ENCODE data around the gene CFDP1.

Gene CFDP1

GRCh38 chr16:75264999-75265910, 168.0 kb downstream of the CFDP1 start:
- DNase-seq (ENCODE audit: low read depth), result no peak

DNA sequence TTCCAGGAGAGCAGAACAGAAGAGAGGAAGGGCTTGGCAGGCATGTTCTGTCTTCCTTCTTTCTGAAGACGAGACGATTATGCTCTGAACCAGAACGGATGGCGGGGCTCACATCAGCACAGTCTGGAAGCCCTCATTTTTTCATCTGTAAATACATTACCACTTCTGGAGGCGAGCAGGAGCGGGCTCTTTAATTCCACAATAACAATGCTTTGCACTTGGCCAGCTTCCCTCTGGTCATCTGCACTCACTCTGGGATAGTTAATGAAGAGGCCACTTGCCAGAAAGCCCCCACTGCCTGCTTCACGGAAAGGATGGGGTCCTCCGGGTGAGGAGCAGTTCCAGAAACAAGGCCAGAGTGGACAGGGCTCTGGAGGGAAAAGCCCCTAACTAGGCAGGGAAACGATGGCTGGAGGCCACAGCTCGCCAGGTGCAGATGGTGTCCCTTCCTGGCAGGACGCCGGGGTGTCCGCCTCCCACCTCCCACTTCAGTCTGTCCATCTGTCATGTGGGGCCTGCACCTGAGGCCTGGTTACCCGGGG, 168.8 kb downstream of the CFDP1 start:
- DNase-seq (ENCODE audit: low read depth), result no peak

- no peak for DNase-seq (ENCODE audit: low read depth)
These were observed 169.3 kb downstream of the CFDP1 start for GRCh38 chr16:75263963-75264445.

DNA sequence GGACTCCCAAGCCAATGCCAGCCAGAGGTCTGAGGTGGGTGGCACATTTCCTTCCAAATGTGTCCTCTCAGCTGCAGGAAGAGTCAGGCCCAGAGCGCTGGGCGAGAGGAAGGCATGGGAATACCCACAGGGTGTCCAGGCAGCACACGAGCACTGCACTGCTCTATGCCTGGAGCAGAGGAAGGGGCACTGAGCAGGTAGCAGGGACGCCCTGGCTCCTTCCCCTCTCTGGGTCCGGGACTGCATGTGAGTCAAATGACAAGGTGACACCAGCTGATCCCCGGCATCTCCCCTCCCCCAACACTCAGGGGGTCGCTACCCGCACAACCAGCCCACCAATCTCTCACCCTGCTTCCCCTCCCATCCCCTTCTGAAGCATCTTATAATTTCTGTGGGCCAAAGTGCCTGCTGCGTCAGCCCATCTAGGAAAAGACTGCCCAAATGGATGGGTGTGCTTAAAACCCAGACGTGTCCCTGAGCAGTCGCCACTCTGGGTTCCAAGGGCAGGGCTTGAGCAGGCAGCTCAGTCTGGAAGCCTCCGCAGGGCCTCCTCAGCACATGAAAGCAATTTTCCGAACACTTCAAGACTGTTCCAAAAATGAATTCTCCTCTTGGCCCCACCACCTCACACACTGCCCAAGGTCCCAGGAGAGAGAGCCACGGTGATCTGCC, 169.9 kb downstream of the CFDP1 start:
- no peak for DNase-seq (ENCODE audit: low read depth)

DNA sequence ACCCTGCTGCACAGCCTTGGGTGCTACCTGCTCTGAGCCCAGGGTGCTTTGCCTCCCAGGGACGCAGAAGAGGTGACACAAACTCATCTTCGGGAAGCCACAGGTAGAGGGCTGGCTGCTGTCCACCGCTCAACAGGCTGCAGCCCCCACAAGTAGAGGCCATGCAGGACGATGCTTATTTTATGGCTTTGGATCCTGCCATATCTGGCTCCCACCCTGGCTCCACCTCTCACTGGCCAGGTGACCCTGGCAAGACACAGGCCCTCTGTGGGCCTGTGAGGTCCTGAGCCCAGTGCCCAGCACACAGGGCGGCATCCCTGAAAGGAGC, 170.5 kb downstream of the CFDP1 start:
- no peak for DNase-seq (ENCODE audit: low read depth)

DNA sequence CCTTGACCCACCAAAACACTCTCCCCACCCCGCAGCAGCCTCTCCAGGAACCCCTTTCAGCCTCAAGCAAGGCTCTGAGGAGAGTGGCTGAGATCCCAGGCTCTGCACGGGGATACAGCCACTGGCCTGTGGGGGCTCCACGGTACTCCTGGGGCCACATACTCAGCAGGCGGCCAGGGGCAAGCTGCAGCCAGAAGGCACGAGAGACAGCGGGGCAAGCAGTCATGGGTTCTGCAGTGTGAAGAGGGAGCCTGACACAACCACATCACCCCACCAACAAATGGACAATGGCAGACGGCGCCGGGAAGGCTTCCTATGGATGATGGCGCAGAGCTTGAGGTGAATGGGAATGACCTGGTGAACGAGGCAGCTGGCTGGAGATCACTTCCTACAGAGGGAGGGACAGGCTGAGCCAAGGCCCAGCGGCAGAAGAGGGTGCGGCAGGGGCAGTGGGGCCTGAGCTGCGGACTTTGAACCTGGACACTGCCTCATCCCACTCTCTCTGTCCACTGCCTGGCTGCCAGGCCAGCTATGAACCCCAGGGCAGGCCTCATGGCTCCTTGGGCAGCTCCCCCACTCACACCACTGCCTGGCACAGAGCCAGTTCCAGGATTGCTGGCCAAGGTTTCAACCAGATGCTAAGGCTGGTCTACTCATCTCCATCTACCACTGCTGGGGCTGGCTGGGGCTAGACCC, 171.1 kb downstream of the CFDP1 start:
- no peak for DNase-seq (ENCODE audit: low read depth)

- DNase-seq (ENCODE audit: low read depth), result no peak
These were observed 171.7 kb downstream of the CFDP1 start for GRCh38 chr16:75261590-75262078.

GRCh38 chr16:75260851-75261589, 172.3 kb downstream of the CFDP1 start:
- DNase-seq (ENCODE audit: low read depth), result no peak

GRCh38 chr16:75258807-75259141, 174.5 kb downstream of the CFDP1 start:
- DNase-seq (ENCODE audit: low read depth), result no peak

DNA sequence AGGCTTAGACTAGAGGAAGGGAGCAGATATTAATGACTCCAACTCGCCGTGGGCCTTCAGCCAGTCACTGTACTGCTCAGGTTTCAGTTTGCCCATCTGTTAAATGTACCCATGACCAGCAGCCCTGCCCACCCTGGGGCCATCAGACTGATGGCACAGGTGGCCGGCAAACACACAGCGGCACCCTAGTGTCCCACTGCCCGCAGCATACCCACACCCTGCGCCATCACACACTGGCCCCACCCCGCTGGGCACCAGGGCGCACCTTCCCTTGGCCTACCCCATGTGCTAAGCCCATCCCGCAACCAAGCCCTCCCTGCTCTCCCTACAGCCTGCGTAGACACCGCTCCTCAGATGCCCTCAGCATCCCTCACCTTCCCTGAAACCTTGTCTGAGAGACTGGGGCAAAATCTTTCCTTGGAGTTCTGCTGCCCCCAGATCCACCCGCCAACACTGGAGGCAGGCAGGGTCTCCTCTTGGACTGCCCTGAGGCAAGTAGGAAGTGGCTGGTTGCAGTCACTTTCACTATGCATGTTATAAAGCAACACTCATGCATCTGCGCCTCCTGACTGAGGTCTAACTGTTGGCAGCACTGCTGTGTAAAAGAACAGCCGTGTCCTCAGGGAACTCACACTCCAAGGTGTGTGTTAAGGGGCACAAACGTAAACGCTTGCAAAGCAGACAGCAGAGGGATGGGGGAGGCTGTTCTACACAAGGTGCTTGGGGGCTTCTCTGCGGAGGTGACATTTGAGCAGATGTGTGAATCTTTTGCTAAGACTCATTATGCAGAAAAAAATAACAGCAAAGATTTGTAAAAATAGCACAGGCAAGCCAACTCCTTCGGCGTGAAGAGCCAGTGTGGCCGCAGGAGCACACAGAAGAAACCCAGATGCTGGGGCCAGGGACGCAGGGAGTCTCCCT, 175.2 kb downstream of the CFDP1 start:
- no peak for DNase-seq (ENCODE audit: low read depth)

- no peak for DNase-seq (ENCODE audit: low read depth)
These were observed 176.5 kb downstream of the CFDP1 start for GRCh38 chr16:75256696-75257343.

DNA sequence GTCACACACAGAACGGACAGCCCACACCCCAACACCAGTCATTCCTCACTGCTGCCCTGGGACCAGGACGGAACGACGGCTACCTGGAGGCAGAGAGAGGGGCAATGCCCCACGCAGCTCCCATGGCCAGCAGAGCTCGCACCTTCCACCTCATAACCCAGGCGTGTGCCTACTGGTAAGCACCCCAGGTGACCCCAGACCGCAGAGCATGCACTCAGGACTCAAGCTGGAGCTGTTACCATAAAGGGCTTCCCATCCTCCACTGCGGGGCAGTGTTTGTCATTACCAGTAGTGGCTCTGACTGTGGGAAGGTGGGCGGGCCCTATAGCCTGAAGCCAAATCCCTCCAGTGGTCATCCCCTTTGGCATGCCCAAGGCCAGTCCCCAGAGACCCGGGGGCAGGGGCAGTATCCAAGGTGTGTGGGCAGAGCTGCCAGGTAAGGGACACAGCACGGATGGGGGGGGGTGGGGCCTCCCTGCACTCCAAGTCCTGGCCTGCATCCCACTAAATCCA, 177.2 kb downstream of the CFDP1 start:
- DNase-seq (ENCODE audit: low read depth), result no peak

DNA sequence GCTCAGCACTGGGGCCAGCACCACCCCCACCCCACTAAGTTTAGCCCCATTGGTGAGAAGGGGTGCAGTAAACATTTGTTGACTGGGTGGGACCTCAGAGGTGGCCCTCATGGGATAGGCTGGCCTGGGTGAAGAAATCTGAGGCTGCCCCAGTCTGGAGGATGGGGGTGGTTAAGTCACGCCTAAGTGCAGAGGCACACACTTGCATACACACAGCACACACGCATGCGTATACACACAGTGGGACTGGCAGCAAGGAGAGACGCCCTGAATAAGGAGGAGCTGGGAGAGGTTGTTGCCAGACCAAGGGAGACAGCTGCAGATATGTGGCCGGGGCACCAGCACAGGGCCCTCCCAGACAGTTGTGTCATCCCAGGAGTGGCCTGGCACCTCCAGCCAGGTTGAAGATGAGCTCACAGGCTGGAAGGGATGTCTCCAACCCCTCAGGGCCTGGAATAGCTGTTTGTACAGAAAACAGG, 178.9 kb downstream of the CFDP1 start:
- no peak for DNase-seq (ENCODE audit: low read depth)

- no peak for DNase-seq (ENCODE audit: low read depth)
These were observed 180.1 kb downstream of the CFDP1 start for GRCh38 chr16:75252946-75253911.

DNA sequence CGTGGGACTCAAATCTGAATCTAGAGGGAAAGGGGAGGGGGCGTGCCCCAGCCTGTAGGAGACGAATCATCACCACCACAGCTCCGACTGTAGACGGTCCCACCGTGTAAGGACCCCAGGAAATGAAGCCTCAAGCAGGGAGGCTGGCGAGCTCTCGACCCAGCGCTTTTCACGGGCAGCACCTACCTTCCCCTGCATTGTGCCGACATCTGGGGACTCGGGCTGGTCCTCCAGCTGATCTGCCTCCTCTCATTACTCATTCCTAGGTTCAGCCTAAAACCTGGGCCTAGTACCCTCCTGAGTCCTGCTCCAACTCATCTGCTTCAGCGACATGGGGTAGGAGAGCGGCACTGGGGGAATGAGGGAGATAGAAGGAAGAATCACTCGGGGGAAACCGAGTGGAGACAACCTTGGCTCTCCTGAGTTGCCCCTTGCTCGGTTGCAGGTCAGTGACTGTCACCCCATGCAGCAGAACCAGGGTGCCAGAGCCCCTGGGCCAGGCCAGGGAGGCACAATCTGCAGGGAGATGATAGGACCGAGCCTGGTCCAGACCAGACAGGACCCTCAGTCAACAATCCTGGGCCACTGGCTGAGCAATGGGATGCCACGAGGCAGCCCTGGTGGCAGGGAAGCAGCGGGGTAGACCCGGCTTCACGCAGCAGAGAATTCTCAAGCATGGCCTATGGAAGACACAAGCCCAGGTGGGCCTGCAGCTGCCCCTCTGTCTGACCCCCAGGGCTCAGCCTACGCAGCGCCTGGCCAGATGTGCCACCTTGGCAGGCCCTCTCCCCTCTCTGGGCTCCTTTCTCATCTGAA, 181.0 kb downstream of the CFDP1 start:
- no peak for DNase-seq (ENCODE audit: low read depth)

DNA sequence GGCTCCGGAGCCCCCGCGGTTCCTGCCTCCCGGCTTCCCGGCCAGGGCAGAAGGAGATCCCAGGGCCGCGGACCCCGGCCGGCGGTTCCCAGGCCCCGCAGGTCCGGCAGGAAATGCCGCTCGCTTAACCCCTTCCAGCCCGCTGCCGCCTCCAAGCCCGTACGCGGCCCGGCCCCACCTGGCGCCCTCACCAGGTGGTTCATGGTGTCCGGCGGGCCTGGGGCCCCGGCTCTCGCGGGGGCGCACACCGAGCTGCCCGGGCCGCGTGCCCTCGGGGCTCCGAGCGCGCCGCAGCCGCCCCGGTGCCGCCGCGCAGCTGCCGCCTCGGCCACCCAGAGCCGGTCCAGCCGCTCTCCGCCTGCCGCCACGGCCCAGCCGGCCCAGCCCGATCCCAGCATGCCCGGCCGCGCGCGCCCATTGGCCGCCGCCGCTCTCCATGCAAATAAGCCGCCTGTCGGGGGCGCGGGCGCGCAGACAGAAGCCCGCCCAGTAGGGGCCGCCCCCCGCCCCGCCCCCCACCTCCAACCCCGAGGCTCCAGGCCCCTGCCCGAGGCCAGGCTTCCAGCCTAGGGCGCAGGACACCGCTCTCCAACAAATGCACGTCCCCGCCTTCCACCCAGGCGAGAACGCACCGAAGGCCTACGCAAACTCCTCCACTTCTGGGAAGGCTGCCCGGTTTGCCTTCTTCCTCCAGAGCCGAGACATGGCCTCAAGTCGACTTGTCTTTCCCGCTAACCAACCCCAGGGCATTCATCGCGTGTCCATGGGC, 181.8 kb downstream of the CFDP1 start, which contains the start of gene BCAR1:
TSS of gene BCAR1 (minus strand) at position 345 of the 769 bp plus-strand sequence. CDS start at position 203, 142 bp downstream.
- no peak for DNase-seq (ENCODE audit: low read depth)

- no peak for DNase-seq (ENCODE audit: low read depth)
These were observed 182.5 kb downstream of the CFDP1 start for GRCh38 chr16:75250809-75251279.
